Uterus (tissue), 4 donors: ENCODE results near the gene SPRR2A. TPM values are rescaled to one million over a fixed set of nuclear protein-coding genes. Genes with fewer than 3 reads are reported as not detected.

Experiments used
- DNase-seq, 2 donors: peaks; one replicate each; pipeline ENCODE4 v3.0.0-alpha.2; 2019 to 2020
- H3K27ac ChIP-seq, 2 donors: fragments of 200-600 bp; sonication (generic); 1 replicate in 1 of 2; 2 replicates in 1 of 2; pipeline ENCODE4 v1.5.1; 2016 to 2018
- H3K27me3 ChIP-seq, 2 donors: fragments of 200-600 bp; sonication (generic); one replicate each; pipeline ENCODE4 v1.5.1; 2018 to 2019; ENCODE audit warnings: control low read depth in 1 of 2
- H3K36me3 ChIP-seq, 2 donors: fragments of 200-600 bp; sonication (generic); one replicate each; pipeline ENCODE4 v1.5.1; 2019; ENCODE audit warnings: control low read depth in 1 of 2
- H3K4me1 ChIP-seq, 2 donors: fragments of 200-600 bp; sonication (generic); one replicate each; pipeline ENCODE4 v1.5.1; 2018 to 2019; ENCODE audit warnings: control low read depth in 1 of 2
- H3K4me3 ChIP-seq, 2 donors: fragments of 200-600 bp; sonication (generic); 1 replicate in 1 of 2; 2 replicates in 1 of 2; pipeline ENCODE4 v1.5.1; 2018 to 2019; ENCODE audit warnings: mild to moderate bottlenecking in 1 of 2
- H3K9me3 ChIP-seq, 2 donors: fragments of 200-600 bp; sonication (generic); one replicate each; pipeline ENCODE4 v1.5.1; 2019; ENCODE audit warnings: control low read depth in 1 of 2
- CTCF ChIP-seq, 4 experiments: fragments of 200-600 bp in 2 of 4; fragments of 450-650 bp in 2 of 4; sonication (generic) in 2 of 4; IDR thresholded peaks; one replicate each; pipeline ENCODE4 v1.5.1; 2016 to 2019; ENCODE audit warnings: antibody characterized with exemption in 4 of 4, mild to moderate bottlenecking in 2 of 4, moderate library complexity in 1 of 4
- POLR2A ChIP-seq, 2 donors: fragments of 450-650 bp; IDR thresholded peaks; one replicate each; pipeline ENCODE4 v1.6.1; 2016; ENCODE audit warnings: antibody characterized with exemption in 2 of 2, mild to moderate bottlenecking in 1 of 2, moderate library complexity in 1 of 2
- intact Hi-C: fragments of 100-400 bp; cut with DNase I; formaldehyde crosslinking; loops from one replicate; pipeline ENCODE4 v1.15.1; 2023; ENCODE audit warnings: low total_unique reads
- total RNA-seq, 4 donors: library from RNA; depleted of rRNA in 3 of 4; stranded (reverse); fragments of >200 nt in 3 of 4; gene quantifications; one replicate each; pipeline versions ENCODE4 v1.1.0 to v1.2.4, GENCODE V29; 2014 to 2023
- donor health status: DM: yes; HTN: yes; CAD: no.

The SPRR2A gene
- total RNA-seq, 4 donors from 2014 or later, result 0.67 TPM; not detected in 3

- Histone ChIP-seq H3K36me3 (no peaks in the 10 kb centered on the region), H3K9me3 (no peaks in the 10 kb centered on the region), H3K27ac (no peak overlapping the region), H3K27me3 (no peaks in the 10 kb centered on the region), H3K4me3 (no peak overlapping the region), H3K4me1 (no peaks in the 10 kb centered on the region)
- intact Hi-C loops, result no loop called here
- TF ChIP-seq POLR2A (IDR thresholded peaks at IDR 0.05) (no peak), CTCF (IDR thresholded peaks at IDR 0.05) (no peak)
- no peak for DNase-seq
These were observed 22.1 kb downstream of the SPRR2A start for GRCh38 chr1:153035211-153035610.

- intact Hi-C loops, result no loop called here
- H3K9me3 ChIP-seq, result no peaks in the 10 kb centered on the region
These were observed 24.5 kb downstream of the SPRR2A start for GRCh38 chr1:153032677-153033308.

GRCh38 chr1:153032073-153032472 is 25.2 kb downstream of the SPRR2A start:
- Histone ChIP-seq H3K27me3 (no peaks in the 10 kb centered on the region), H3K4me1 (no peaks in the 10 kb centered on the region), H3K9me3 (no peaks in the 10 kb centered on the region), H3K27ac (no peak overlapping the region), H3K4me3 (no peak overlapping the region), H3K36me3 (no peaks in the 10 kb centered on the region)
- TF ChIP-seq CTCF (IDR thresholded peaks at IDR 0.05) (no peak), POLR2A (IDR thresholded peaks at IDR 0.05) (no peak)
- intact Hi-C loops, result no loop called here
- DNase-seq, result no peak

More at GRCh38 chr1:153032677-153033308, 24.5 kb downstream of the SPRR2A start:
- DNase-seq, result no peak
- Histone ChIP-seq H3K36me3 (no peaks in the 10 kb centered on the region), H3K27me3 (no peaks in the 10 kb centered on the region), H3K27ac (no peak overlapping the region), H3K4me1 (no peaks in the 10 kb centered on the region), H3K4me3 (no peak overlapping the region)
- TF ChIP-seq CTCF (IDR thresholded peaks at IDR 0.05) (no peak), POLR2A (IDR thresholded peaks at IDR 0.05) (no peak)

- no peak within 1 kb of the TSS for H3K27ac ChIP-seq
- no peak for DNase-seq
- no peak for TF ChIP-seq POLR2A (IDR thresholded peaks at IDR 0.05)
- intact Hi-C loops, result no loop called here
- no peaks in the 10 kb centered on the region for H3K27me3 ChIP-seq
- H3K9me3 ChIP-seq, result no peaks in the 10 kb centered on the region
- H3K36me3 ChIP-seq, result no peaks in the 10 kb centered on the region
- no peaks in the 10 kb centered on the region for H3K4me1 ChIP-seq
- H3K4me3 ChIP-seq, result no peak within 1 kb of the TSS
These were observed 26.4 kb downstream of the SPRR2A start, which contains the start of gene SPRR1B for GRCh38 chr1:153030895-153031294. Gene SPRR1B, plus strand, starts transcription at chr1:153031203. Its CDS starts 1,143 bp downstream, at chr1:153032346.

GRCh38 chr1:153028766-153029165 is 28.5 kb downstream of the SPRR2A start:
- TF ChIP-seq CTCF (IDR thresholded peaks at IDR 0.05), result no peak
- TF ChIP-seq POLR2A (IDR thresholded peaks at IDR 0.05), result no peak
- Histone ChIP-seq H3K27ac (no peak overlapping the region), H3K36me3 (no peaks in the 10 kb centered on the region), H3K27me3 (no peaks in the 10 kb centered on the region), H3K4me1 (no peaks in the 10 kb centered on the region), H3K9me3 (no peaks in the 10 kb centered on the region), H3K4me3 (no peak overlapping the region)
- intact Hi-C loops, result no loop called here
- no peak for DNase-seq
